OCI-LY1 (cell line): ENCODE results near the gene PPP4C.

Experiments used
- H2AFZ ChIP-seq: fragments of 200-600 bp; sonication (generic), shearing (Covaris generic); 2 replicates; pipeline ENCODE4 v1.6.0; 2014; ENCODE audit warnings: antibody characterized with exemption, mild to moderate bottlenecking, low read length
- H3F3A ChIP-seq: fragments of 200-600 bp; sonication (generic), shearing (Covaris generic); 2 replicates; pipeline ENCODE4 v1.6.0; 2014; ENCODE audit warnings: mild to moderate bottlenecking, antibody characterized with exemption, low read length, moderate library complexity; ENCODE audit not compliant: insufficient read depth
- H3K27ac ChIP-seq: fragments of 200-600 bp; sonication (generic); 2 replicates; pipeline ENCODE4 v1.5.1; 2014; ENCODE audit warnings: low read length, mixed run types, mild to moderate bottlenecking, low read depth; ENCODE audit not compliant: poor library complexity, severe bottlenecking
- H3K27me3 ChIP-seq: fragments of 200-600 bp; sonication (generic); 2 replicates; pipeline ENCODE4 v1.6.0; 2014; ENCODE audit warnings: antibody characterized with exemption, mild to moderate bottlenecking, low read length, moderate library complexity; ENCODE audit not compliant: insufficient read depth
- H3K36me3 ChIP-seq: fragments of 200-600 bp; sonication (generic); 2 replicates; pipeline ENCODE4 v1.6.1; 2014; ENCODE audit warnings: mild to moderate bottlenecking, antibody characterized with exemption, low read length, moderate library complexity, mixed read lengths; ENCODE audit not compliant: insufficient read depth
- H3K4me1 ChIP-seq: fragments of 200-600 bp; sonication (generic); 2 replicates; pipeline ENCODE4 v1.5.1; 2014; ENCODE audit warnings: mild to moderate bottlenecking, low read length, moderate library complexity; ENCODE audit not compliant: insufficient read depth, severe bottlenecking
- H3K4me2 ChIP-seq: fragments of 200-600 bp; sonication (generic), shearing (Covaris generic); 2 replicates; pipeline ENCODE4 v1.6.1; 2014; ENCODE audit warnings: low read length
- H3K4me3 ChIP-seq: fragments of 200-600 bp; sonication (generic); 2 replicates; pipeline ENCODE4 v1.5.1; 2014; ENCODE audit warnings: low read length, low read depth, mild to moderate bottlenecking, mixed read lengths; ENCODE audit not compliant: poor library complexity, severe bottlenecking
- H3K79me2 ChIP-seq: fragments of 200-600 bp; shearing (Covaris generic); 2 replicates; pipeline ENCODE4 v1.6.1; 2016; ENCODE audit warnings: mixed run types, low read length, mixed read lengths; ENCODE audit not compliant: insufficient read depth
- H3K9ac ChIP-seq: fragments of 200-600 bp; sonication (generic), shearing (Covaris generic); 2 replicates; pipeline ENCODE4 v1.6.1; 2014; ENCODE audit warnings: mild to moderate bottlenecking, low read length, mixed read lengths
- H3K9me2 ChIP-seq: fragments of 200-600 bp; sonication (generic), shearing (Covaris generic); 2 replicates; pipeline ENCODE4 v1.6.1; 2014; ENCODE audit warnings: low read depth, mild to moderate bottlenecking, low read length, mixed read lengths
- H3K9me3 ChIP-seq: fragments of 200-600 bp; shearing (Covaris generic); 2 replicates; pipeline ENCODE4 v1.6.1; 2014; ENCODE audit warnings: low read length, mixed read lengths
- H4K20me1 ChIP-seq: fragments of 200-600 bp; sonication (generic), shearing (Covaris generic); 2 replicates; pipeline ENCODE4 v1.6.0; 2016; ENCODE audit warnings: mild to moderate bottlenecking, low read length; ENCODE audit not compliant: insufficient read depth
- CTCF ChIP-seq: fragments of 200-600 bp; sonication (generic), shearing (Covaris generic); IDR thresholded peaks from 2 replicates; pipeline ENCODE4 v1.5.1; 2017; ENCODE audit warnings: mild to moderate bottlenecking, antibody characterized with exemption, low read length, moderate library complexity, mixed read lengths
- EZH2 ChIP-seq: fragments of 200-600 bp; sonication (generic), shearing (Covaris generic); IDR thresholded peaks from 2 replicates; pipeline ENCODE4 v1.8.0; 2017; ENCODE audit warnings: borderline replicate concordance, mixed run types, mild to moderate bottlenecking, antibody characterized with exemption, low read length, moderate library complexity, mixed read lengths

Gene PPP4C

DNA sequence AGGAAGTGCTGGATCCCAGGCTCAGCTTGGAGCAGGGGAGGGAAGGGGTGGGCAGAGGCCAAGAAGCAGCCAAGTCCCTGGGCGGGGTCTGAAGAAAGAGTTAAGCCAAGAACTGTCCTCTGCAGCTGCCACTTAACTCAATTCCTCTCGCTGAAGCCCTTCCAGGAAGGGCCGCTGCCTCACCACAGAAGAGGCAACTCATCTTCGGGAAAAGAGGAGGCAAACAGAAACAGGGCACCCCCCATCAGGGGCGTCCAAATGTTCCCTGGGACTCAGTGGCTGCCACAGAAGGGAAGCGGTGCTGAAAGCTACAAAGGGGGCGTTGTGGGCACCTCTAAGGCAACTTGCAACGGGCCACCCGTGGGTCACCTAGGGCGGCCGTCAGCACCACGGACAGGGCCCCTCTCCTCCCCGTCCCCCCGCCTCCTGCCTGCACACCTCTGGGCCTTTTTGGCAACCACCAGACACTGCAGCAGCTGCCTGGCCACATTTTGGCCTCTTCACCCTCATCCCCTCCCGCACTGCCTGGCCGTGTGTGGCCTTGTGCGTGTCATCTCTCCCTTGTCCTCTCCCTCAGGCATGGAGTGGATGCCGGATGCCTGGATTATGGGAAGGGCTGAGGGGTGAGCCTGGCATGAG, 47.2 kb upstream of the PPP4C start:
- Histone ChIP-seq H3K27me3 (peaks cover 5% of the 10 kb centered on the region; the same call in 1 of the 2 replicates), H3K9ac (no peak overlapping the region), H3K79me2 (no peaks in the 10 kb centered on the region), H3K9me3 (no peaks in the 10 kb centered on the region), H3K36me3 (no peaks in the 10 kb centered on the region), H3K4me2 (no peak overlapping the region), H3F3A (no peaks in the 10 kb centered on the region), H4K20me1 (no peaks in the 10 kb centered on the region), H3K9me2 (no peaks in the 10 kb centered on the region), H2AFZ (no peak overlapping the region), H3K4me3 (no peak overlapping the region), H3K27ac (no peak overlapping the region), H3K4me1 (no peaks in the 10 kb centered on the region)
- TF ChIP-seq CTCF, result no peak
- no peak for TF ChIP-seq EZH2

GRCh38 chr16:30030011-30030685, 45.6 kb upstream of the PPP4C start:
- TF ChIP-seq EZH2 (no peak), CTCF (no peak)
- no peak overlapping the region for H3K4me2 ChIP-seq
- H3K27me3 ChIP-seq, result peaks cover 8% of the 10 kb centered on the region; the same call in 1 of the 2 replicates

DNA sequence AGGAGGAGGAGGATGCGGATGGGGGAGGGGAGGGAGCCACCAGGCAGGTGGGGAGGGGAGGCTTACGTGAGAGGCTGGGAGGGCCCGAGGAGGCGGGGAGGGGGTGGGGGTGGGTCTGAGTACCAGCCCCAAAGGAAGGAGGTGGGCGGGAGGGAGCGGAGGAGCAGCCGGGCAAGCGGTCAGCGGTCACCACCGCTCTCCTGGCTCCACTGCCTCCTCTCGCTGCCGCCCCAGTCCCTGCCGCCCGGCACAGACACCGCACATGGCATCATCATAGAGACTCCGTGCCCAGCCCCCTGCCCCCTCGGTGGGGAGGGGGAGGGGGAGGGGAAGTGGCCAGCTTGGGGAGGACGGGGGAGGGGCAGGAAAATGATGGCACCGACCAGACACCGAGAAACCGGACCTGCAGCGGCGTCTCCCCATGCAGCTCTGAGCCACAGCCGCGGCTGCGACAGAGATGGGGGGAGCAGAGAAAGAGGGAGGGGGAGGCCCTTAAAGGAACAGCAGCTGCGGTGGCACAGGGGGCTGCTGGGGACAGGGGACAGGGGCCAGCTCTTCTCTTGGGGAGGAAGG, 44.9 kb upstream of the PPP4C start, which contains the start of gene TLCD3B:
Gene TLCD3B (minus strand): TSS at position 431 of the 573 bp plus-strand sequence. CDS start 744 bp downstream, outside the sequence.
- H3K9me2 ChIP-seq, result no peaks in the 10 kb centered on the region
- no peak within 1 kb of the TSS for H3K4me2 ChIP-seq
- H4K20me1 ChIP-seq, result no peaks in the 10 kb centered on the region
- no peak for TF ChIP-seq CTCF
- TF ChIP-seq EZH2, result no peak
- no peak within 1 kb of the TSS for H3K27ac ChIP-seq
- no peaks in the 10 kb centered on the region for H3K4me1 ChIP-seq
- H3K79me2 ChIP-seq, result no peaks in the 10 kb centered on the region
- no peak within 1 kb of the TSS for H3K4me3 ChIP-seq
- peaks cover 8% of the 10 kb centered on the region; the same call in 1 of the 2 replicates for H3K27me3 ChIP-seq
- H3K9ac ChIP-seq, result no peak within 1 kb of the TSS
- H3F3A ChIP-seq, result no peaks in the 10 kb centered on the region
- H3K9me3 ChIP-seq, result no peaks in the 10 kb centered on the region
- no peak within 1 kb of the TSS for H2AFZ ChIP-seq
- H3K36me3 ChIP-seq, result no peaks in the 10 kb centered on the region

More at GRCh38 chr16:30030011-30030685, 45.6 kb upstream of the PPP4C start:
- Histone ChIP-seq H3F3A (no peaks in the 10 kb centered on the region), H3K27ac (no peak overlapping the region), H3K9me3 (no peaks in the 10 kb centered on the region), H3K4me3 (no peak overlapping the region), H3K79me2 (no peaks in the 10 kb centered on the region), H2AFZ (no peak overlapping the region), H4K20me1 (no peaks in the 10 kb centered on the region), H3K4me1 (no peaks in the 10 kb centered on the region), H3K36me3 (no peaks in the 10 kb centered on the region), H3K9me2 (no peaks in the 10 kb centered on the region), H3K9ac (no peak overlapping the region)
